NCI-H1694 (cell line): ENCODE results near the gene VSIG10L.

Experiments used
- DNase-seq: peaks from one replicate; lab custom pipeline; 2025; lab: John Stamatoyannopoulos, UW

VSIG10L gene

DNA sequence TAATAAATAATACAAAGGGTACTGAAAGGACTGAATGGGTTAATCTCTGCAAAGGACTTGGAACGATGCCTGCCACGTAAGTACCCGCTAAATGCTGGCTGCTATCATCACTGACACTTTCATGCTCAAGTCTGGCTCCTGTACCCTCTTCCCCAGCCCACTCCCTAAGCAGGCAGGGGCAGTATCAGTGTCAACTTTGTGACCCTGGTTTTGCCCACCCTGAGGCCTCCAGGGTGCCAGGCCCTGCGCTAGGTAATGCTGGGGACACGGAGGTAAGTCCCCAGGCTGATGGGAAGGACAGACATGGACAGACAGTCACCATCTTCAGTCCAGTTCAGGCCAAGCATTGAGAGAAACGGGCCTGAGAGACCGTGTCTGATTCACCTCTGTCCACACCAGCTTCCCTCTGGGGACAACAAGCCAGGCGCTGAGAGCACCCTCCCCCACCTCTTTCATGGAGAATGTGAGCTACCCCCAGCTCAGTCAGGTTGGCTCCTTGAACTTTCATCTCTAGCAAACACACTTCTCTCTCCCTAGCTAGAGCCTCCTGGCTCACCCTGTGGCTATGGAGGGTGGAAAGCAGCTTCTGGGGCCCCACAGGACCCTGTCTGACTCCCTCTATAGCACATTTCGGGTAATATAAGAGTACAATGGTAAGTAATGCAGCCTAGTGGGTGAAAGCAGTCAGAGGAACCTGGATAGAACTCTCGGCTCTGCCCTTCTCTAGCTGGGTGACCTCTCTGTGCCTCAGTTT lies 23.4 kb upstream of the VSIG10L start:
- DNase-seq: no peak

DNA sequence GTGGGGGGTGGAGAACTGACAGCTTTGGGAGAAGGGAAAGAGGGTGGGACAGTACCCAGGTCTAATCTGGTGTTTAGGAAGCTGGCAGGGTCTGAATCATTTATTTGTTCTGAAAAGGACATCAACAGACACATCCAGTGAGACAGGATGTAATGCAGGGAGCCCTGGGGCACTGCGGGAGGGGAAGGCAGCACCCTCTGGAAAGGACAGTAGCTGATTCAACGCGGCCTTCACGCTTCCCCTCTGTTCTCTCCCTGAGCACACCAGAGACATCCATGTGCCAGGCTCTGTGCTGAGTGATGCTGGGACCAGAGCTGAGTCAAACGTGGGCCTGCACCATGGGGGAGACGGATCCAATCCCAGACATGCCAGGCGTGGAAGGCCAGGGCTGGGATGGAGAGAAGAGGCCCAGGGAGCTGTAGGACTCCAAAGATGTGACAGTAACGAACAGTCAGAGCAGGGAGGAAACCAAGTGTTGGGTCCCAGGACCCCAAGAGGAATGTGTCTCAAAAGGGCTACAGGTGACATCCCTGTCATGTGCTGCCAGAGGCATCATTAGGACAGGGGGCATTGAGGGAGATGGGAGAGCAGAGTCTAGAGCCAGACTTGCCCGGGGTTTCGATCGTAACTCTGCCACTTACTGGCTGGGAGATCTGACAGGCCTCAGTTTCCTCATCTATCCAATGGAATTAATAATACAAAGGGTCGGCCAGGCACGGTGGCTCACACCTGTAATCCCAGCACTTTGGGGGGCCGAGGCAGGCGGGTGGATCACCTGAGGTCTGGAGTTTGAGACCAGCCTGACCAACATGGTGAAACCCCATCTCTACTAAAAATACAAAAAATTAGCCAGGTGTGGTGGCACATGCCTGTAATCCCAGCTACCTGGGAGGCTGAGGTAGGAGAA lies 22.5 kb upstream of the VSIG10L start:
- no peak for DNase-seq

DNA sequence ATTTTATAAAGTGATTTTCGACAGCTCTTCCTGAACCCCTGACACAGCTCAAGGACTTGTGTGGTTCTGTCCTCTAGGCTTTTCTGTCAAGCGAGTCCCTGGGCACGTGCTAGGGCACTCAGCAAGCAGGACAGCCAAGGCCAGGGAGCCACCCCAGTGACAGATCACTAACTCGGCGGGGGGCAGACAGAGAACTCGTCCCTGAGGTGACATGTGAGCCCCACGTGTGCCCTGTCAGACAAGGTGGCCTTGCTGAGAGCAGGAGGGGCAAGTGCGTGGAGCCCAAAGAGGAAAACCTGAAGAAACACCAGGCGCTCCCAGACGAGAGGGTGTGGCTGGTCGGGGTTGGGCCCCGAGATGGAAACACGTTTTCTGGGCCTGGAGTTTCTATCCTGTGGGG lies 19.3 kb upstream of the VSIG10L start:
- DNase-seq: no peak

DNA sequence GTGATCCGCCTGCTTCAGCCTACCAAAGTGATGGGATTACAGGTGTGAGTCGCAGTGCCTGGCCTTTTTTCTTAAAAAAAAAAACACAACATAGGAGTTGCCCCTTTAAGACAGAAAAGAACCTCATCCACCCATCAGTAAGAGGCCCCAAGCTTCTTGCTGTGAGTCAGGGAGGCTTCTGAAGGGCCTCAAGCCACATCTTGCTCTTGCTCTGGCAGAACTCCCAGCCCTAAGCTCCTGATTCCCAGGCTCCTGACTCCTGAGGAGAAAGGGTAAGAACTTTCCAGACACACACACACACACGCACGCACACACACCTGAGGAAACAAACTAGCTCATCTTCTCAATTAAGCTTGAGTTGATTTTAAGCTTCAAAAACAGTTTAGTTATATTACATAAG lies 17.4 kb upstream of the VSIG10L start:
- DNase-seq: no peak

DNA sequence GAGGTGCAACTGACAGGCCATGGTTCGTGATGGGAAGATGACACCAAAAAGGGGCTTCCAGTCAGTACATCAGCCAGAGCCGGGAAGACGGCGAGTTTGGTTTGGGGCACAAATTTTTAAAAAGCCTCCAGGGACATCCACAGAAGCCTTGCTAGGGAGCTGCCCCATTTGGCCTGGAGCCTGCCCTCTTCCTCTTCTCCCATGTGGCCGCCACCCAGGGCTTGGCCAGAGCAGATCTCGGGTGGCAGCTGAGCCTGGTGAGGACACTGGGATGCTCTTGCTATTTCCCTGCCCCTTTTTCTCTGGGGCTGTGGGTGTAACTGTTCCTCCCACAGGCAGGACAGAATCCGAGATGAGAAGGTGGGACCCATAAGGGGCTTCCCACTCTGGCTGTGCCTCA lies 16.0 kb upstream of the VSIG10L start:
- no peak for DNase-seq

DNA sequence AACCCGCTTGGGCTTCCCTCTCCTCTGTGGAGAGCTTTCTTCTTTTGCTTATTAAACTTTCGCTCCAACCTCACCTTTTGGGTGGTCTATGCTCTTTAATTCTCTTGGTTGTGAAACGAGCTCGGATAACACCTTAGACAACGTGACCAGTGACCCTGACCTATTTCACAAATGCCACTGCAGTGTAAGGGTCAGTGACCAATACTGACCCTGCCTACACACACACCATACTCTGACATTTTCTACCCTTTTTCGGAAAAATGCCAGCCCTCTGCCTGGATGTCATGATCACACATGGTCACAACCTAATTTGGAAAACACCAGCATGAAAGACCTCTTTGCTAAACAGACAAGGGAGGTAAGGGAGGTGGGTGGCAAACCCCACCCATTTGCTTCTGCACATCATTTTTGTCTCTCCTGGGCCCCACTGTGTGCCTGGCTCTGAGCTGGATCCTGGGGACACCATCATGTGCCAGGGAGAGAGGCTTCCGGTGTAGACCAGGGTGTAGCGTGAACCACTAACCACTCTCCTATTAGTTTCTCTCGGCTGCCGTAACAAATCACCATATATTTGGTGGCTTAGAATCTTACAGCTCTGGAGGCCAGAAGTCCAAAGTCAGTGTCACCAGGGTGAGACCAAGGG lies 14.3 kb upstream of the VSIG10L start:
- DNase-seq: no peak

DNA sequence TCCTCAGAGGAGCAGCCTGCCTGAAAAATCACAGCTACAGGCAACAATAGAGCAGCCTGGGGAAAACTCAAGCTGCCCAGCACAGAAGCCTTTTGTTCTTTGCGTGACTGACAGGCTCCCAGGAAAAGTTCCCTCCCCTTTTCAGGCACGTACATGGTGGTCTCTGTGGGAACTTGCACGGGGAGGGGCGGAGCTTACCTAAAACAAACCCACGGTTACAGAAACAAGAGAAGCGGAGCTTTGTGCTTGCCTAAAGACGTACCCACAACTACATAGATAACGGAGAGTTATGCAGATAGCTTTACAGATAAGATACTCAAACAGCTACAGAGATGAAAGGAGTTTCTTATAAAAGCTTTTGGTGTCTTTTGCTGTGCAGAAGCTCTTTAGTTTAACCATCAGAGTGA lies 12.8 kb upstream of the VSIG10L start:
- DNase-seq: no peak

DNA sequence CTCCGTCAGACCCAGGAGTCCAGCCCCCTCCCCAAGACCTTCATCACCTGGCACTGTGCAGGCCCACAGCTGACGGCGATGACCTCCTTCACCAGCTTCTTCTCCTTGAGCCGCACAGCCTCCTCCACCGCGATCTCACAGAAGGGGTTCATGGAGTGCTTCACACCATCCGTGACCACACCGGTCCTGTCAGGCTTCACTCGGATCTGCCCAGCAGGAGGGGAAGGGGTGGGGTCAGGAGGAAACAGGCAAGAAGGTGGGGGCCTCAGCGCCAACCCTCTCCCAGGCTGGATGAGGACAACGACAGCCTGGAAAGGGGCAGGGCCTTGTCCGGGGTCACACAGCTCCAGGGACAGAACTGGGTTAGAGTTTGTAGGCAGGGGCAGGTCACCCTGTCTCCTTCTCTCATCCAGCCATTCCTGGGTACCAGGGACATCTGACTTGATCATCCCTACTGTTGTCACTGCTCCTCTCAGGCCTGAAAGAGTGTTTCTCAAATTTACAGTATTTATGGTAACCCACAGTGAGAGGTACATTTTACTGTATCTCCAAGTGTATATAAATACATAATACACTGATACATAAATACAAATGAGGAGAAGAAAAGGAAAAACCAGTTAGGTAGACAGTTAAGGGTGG lies 12.3 kb upstream of the VSIG10L start:
- DNase-seq: no peak

DNA sequence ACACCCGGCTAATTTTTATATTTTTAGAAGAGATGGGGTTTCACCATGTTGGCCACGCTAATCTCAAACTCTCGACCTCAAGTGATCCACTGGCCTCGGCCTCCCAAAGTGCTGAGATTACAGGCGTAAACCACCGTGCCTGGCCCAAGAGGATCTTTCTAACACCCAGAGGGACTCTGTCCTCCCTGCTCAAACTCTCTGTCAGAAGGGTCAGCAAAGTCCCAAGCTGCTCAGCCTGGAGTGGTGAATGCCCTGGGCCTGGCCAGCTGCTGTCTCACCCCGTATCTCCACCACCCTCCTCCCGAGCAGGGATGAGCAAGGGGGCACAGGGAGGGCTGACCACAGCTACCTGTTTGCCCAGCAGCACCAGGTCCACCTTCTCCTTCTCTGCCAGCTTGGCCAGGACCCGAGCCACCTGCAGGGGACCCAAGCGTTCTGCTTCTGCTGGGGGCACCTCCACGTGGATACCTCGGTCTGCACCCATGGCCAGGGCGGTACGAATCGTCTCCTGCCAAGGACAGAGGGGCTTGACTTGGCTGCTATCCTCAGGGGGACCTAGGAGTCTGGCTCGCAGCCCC lies 10.9 kb upstream of the VSIG10L start:
- no peak for DNase-seq

DNA sequence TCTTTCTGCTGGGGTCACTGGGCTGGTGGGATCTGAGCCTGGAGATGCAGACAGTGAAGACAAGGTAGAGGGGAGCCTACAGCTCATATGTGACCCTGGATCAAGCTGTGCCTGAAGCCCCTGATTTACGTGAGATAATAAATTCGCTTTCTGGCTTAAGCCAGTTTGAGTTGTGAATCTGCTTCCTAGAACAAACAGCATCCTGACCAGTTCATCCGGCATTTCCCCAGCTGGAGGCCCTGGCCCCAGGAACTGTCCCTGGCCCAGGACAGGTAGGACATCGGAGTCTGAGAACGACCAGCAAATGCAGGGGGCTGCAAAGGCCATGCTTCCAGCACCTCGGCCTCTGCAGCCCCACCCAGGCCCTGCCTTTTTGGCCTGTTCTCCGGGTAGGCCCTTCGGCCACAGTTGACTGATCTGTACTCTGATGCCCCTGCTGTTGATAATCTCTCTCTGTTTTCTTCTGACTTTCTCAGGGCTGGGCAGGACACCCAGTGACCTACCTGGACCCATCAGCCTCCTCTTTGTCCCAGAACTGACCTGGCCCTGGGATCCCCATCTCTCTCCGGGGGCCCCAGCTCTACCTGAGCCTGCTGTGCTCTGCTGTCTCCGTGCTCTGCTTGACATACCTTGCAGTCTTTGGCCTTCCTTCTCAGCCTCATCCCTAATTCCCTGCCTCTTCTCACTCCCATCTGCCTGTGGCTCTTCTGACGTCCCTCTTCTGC lies 9.5 kb upstream of the VSIG10L start:
- no peak for DNase-seq

DNA sequence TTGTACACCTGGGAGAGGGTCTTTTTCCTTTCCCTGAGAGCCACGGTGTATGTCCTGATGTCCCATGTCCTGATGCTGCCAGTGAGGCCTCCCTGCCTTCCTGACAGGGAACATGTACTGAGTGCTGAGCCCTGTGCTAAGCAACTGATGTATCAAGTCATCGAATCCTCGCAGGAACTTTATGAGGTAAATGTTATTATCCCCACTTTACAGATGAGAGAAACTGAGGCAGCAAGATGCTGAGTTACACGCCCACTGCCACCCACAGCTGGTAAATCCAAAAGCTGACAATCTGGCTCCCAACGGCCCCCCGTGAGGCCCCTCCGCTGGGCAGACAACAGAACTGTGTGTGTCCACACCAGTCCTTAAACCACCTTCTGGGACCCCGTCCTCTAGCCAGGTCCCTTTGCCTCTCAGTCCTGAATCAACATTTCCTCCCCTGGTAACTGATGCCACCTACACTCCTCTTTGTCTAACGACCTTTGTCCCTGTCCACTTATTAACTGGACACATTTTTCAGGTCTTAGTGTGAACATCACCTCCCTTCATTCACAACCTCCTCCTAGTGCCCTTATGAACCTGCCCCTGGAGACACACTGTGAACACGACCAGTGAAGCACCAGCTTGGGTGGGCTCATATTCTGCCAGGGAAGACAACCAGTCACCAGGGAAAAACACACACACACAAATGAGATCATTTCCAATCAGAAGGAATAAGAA lies 5.4 kb upstream of the VSIG10L start:
- no peak for DNase-seq

DNA sequence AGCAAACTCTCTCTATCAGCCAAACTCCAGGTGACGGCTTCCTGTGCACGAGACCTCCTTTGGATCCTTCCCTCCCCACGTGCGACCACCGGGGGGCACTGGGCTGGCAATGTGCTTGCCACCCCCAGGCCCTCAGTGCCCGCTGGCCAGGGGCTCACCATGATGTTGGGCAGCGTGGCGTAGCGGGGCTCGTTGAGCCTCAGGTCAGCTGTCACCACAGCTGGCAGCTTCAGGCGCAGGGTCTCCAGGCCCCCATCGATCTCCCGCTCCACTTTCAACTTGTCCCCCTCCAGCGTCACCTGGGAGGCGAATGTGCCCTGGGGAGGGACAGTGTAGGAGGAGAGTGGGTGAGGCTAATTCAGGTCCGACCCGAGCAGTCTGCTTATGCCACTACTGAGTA lies 4.8 kb upstream of the VSIG10L start:
- DNase-seq: no peak

DNA sequence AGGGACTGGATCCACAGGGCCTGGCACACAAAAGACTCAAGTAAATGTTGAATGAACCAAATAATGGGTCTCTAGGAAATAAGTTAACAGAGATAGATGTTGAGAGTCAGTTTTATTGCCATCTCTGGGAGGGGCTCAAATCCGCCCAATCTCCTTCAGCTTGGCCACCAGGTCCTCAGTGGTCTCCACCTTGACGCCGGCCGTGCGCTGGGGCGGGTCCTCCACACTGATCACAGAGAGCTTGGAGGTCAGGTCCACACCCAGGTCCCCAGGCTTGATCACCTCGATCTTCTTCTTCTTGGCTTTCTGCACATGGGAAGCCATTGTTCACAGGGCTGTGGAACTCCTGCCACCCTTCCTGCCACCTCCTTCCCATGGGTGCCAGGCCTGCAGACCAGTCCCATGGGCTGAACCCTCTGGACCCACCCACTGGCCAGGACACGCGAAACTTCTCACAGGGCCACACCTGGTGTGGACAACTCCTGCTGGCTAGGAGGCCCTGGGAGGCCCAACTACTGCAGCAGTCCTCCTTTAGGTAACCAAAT lies 3.2 kb upstream of the VSIG10L start:
- no peak for DNase-seq

DNA sequence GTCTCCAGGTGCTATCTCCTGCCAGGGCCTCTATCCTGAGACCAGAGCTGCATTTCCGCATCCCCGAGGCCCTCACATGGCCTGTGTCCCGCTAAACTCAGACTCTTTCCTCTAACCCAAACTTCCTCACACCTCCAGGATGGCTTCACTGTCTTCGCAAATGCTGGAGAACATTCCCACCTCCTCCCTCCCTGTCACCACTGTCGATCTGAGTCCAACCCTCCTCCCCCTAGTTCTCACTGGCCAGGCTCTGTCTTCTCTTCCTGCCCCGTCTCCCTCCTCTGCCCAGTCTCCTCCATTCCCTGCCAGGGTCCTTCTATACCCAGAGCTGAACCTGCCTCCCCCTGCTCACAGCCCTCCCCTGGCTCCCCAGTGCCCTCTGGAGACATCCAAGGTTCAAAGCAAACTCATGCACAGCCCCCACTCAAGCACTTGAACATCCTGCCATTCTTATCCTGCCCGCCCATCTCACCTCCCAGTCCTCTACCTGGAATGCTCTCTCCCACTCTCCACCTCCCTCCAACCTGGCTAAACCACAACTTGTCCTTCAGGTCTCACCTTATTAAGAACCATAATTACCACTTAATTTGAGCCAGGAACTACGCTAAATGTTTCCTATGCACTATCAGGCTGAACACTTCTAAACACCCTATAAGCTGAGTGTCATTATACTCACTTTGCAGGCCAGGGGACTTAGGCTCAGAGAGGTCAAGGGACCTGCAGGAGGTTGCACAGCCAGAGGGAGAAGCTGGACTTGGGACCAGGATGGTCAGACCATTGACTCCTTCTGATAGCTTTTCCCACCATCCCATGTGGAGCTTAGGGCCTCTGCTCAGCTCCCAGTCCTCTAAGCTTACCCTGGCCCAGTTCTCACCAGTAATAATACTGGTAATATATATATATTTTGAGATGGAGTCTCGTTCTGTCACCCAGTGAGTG lies 961 bp upstream of the VSIG10L start:
- DNase-seq: no peak

DNA sequence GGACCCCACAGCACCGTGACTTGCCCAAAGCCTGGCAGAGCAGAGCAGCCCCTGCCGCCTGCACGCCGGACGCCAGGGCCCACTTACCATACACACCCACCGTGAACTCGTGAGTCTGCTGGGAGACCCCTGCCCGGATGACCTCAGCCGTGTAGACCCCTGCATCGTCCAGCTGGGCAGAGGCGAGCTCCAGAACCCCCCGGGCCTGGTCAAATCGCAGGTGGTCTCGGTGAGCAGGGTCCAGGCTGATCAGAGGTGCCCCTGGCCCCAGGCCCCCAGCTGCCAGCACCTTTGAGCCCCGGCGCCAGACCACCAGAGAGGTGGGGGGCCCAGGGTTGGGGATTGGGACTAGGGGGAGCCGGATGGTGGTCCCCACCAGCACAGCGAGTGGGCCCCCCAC lies 873 bp downstream of the VSIG10L start:
- DNase-seq: no peak

DNA sequence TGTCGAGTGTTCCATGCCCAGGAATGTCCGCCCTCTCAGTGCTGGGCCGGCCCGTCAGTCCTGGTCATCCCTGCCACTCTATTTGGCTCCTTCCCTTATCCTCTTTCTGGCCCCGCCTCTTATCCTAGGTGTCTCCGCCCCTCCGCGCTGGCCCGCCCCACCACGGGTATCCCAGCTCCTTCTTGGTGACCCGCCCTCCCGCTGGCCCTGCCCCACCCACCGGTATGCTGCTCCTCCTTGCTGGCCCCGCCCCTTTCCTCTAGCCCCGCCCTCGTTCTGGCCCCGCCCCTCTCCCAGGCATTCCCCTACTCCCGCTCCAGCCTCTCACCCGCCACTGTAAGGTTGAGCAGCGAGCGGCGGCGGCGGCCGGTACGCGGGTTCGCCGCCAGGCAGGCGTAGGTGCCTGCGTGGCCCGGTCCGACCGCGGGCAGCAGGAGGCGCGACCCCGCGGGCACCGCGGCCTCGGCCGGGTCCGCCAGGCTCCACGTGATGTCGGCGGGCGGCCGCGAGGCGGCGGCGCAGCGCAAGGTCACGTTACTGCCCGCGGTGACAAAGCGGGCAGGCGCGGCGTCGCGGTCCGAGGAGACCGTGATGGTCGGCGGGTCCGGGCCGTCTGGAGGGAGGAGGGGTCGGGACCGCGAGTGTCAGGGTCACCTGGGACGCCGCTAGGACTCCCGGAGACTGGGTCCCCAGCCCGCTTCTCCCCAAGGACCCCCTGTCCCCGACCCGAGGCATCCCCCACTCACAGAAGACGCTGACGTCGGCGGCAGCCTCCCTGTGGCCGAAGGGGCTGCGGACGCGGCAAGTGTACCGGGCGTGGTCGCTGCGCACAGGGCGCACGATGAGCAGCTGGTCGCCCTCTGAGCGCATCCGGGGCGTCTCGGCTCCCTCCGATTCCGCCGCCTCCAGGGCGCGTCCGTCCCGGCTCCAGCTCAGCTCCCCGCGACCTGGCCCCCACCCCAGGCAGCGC lies 2.0 kb downstream of the VSIG10L start:
- no peak for DNase-seq

DNA sequence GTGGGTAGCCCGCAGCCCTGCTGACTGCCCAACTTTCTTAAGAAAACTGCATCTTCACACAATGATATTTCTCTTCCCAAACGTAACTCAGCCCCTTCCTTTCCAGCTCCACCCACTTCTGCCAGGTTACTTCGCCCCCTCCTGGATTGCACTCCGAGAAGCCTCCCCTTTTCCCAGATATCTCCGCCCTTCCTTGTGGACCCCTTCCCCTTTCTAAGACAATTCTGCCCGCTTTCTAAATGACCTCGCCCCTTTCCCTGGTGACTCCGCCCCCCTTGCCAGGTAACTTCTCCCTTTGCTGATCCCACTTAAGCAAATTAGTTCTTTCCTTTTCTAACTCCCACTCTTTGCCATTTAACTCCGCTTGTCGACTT lies 2.6 kb downstream of the VSIG10L start:
- no peak for DNase-seq
